ENCODE results near the gene ATP6V0C. TPM values are rescaled to one million over a fixed set of nuclear protein-coding genes. Genes with fewer than 3 reads are reported as not detected.
A peak's percentile ranks its signal among the peaks of the same experiment; 100 is the strongest.

Gene ATP6V0C
- total and polyA plus RNA-seq, 2 of the 13 experiments (the other 11 are each of a cell fraction or from before 2014, with no cell fraction given) = 10.4 to 20.1 TPM

DNA sequence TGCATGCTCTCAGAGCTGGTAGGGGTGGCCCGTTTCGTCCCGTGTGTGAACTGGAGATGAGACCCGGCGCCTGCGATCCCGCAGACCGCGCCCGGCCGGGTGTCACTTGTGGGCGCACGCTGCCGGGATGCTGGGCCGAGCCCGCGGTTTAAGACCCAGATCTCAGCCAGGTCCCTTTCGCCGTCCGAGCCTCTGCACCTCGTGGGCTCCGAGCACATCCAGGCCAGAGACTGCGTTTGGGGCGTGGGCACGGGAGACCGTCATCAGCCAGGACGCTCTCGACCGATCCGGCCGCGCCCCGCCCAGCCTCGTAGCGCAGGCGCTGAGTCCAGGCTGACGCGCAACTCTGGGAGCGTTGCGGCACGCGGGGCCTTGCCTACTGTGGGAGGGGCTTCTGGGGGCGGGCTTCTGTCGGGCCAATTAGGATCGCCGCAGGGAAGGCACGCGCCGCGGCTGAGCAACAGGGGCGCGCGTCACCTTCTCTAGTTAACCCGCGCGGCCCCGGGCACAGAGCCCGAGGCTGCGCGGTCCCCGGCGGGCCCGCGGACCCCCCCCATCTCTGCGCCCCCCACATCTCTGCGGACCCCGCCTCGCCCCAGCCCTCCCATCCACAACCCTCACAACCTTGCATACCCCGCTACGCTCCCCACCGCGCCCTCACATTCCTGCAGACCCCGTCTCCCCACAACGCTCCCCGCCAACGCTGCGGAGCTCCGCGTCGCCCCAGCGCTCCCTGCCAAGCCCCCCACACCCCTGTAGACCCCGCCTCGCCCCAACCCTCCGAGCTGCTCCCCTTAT lies 18.1 kb downstream of the ATP6V0C start (continued):
- TF ChIP-seq, protein P1, sequence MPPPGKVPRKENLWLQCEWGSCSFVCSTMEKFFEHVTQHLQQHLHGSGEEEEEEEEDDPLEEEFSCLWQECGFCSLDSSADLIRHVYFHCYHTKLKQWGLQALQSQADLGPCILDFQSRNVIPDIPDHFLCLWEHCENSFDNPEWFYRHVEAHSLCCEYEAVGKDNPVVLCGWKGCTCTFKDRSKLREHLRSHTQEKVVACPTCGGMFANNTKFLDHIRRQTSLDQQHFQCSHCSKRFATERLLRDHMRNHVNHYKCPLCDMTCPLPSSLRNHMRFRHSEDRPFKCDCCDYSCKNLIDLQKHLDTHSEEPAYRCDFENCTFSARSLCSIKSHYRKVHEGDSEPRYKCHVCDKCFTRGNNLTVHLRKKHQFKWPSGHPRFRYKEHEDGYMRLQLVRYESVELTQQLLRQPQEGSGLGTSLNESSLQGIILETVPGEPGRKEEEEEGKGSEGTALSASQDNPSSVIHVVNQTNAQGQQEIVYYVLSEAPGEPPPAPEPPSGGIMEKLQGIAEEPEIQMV (CRISPR knock-in tag; IDR thresholded peaks at IDR 0.05; ENCODE audit: low read depth) = peak; percentile 21; the same call in 1 of the 2 replicates
- TF ChIP-seq, protein P2, sequence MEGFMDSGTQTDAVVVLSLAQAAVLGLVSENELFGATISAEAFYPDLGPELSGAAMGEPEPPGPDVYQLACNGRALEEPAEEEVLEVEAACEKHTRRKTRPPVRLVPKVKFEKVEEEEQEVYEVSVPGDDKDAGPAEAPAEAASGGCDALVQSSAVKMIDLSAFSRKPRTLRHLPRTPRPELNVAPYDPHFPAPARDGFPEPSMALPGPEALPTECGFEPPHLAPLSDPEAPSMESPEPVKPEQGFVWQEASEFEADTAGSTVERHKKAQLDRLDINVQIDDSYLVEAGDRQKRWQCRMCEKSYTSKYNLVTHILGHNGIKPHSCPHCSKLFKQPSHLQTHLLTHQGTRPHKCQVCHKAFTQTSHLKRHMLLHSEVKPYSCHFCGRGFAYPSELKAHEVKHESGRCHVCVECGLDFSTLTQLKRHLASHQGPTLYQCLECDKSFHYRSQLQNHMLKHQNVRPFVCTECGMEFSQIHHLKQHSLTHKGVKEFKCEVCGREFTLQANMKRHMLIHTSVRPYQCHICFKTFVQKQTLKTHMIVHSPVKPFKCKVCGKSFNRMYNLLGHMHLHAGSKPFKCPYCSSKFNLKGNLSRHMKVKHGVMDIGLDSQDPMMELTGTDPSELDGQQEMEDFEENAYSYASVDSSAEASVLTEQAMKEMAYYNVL (CRISPR knock-in tag; IDR thresholded peaks at IDR 0.05; ENCODE audit: borderline replicate concordance) = peak; percentile 66; the same call in 1 of the 2 replicates
- TF ChIP-seq RELA (CRISPR knock-in tag; IDR thresholded peaks at IDR 0.05) (no peak), CCDC6 (CRISPR knock-in tag; IDR thresholded peaks at IDR 0.05) (peak; percentile 68; the same call in 1 of the 2 replicates), ZIK1 (CRISPR knock-in tag; IDR thresholded peaks at IDR 0.05; ENCODE audit: borderline replicate concordance, low read depth) (peak; percentile 69; the same call in 1 of the 2 replicates), HOXA5 (CRISPR knock-in tag; IDR thresholded peaks at IDR 0.05) (peak; percentile 45; the same call in 1 of the 2 replicates), NFE2L2 (IDR thresholded peaks at IDR 0.05; ENCODE audit: low read length) (no peak), FOXA1 (IDR thresholded peaks at IDR 0.05) (no peak), FOXA1 (CRISPR knock-in tag; IDR thresholded peaks at IDR 0.05) (0 out of 2 replicates have a peak, but pooled peaks have one; percentile 23), RBM39 (IDR thresholded peaks at IDR 0.05; ENCODE audit: low read depth, low read length, poor library complexity, severe bottlenecking) (no peak), ZNF75D (CRISPR knock-in tag; IDR thresholded peaks at IDR 0.05; ENCODE audit: borderline replicate concordance) (no peak), ZNF629 (CRISPR knock-in tag; conservative IDR thresholded peaks at IDR 0.05) (no peak), ZNF713 (CRISPR knock-in tag; IDR thresholded peaks at IDR 0.05) (no peak), ZNF160 (CRISPR knock-in tag; IDR thresholded peaks at IDR 0.05) (0 out of 2 replicates have a peak, but pooled peaks have one; percentile 67), MEIS1 (CRISPR knock-in tag; IDR thresholded peaks at IDR 0.05; ENCODE audit: borderline replicate concordance) (no peak)
- TF ChIP-seq, protein P3, sequence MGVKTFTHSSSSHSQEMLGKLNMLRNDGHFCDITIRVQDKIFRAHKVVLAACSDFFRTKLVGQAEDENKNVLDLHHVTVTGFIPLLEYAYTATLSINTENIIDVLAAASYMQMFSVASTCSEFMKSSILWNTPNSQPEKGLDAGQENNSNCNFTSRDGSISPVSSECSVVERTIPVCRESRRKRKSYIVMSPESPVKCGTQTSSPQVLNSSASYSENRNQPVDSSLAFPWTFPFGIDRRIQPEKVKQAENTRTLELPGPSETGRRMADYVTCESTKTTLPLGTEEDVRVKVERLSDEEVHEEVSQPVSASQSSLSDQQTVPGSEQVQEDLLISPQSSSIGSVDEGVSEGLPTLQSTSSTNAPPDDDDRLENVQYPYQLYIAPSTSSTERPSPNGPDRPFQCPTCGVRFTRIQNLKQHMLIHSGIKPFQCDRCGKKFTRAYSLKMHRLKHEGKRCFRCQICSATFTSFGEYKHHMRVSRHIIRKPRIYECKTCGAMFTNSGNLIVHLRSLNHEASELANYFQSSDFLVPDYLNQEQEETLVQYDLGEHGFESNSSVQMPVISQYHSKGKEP (CRISPR knock-in tag; IDR thresholded peaks at IDR 0.05) = no peak
- TF ChIP-seq, protein P4, sequence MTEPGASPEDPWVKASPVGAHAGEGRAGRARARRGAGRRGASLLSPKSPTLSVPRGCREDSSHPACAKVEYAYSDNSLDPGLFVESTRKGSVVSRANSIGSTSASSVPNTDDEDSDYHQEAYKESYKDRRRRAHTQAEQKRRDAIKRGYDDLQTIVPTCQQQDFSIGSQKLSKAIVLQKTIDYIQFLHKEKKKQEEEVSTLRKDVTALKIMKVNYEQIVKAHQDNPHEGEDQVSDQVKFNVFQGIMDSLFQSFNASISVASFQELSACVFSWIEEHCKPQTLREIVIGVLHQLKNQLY (CRISPR knock-in tag; IDR thresholded peaks at IDR 0.05) = 0 out of 2 replicates have a peak, but pooled peaks have one; percentile 7
- TF ChIP-seq, protein P5, sequence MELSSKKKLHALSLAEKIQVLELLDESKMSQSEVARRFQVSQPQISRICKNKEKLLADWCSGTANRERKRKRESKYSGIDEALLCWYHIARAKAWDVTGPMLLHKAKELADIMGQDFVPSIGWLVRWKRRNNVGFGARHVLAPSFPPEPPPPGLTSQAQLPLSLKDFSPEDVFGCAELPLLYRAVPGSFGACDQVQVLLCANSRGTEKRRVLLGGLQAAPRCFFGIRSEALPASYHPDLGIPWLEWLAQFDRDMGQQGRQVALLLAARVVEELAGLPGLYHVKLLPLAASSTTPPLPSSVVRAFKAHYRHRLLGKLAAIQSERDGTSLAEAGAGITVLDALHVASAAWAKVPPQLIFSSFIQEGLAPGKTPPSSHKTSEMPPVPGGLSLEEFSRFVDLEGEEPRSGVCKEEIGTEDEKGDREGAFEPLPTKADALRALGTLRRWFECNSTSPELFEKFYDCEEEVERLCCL (CRISPR knock-in tag; IDR thresholded peaks at IDR 0.05; ENCODE audit: borderline replicate concordance) = no peak
